Astrocyte of the cerebellum (primary cell): Measurements from ENCODE around the gene GLTP.

Source experiments
- DNase-seq: peaks from one replicate; pipeline ENCODE4 v3.0.0-alpha.2; 2011; ENCODE audit warnings: low read depth
- H3K4me3 ChIP-seq: 2 replicates; pipeline ENCODE4 v1.5.1; 2011; ENCODE audit warnings: mild to moderate bottlenecking, low read depth, low read length, moderate library complexity
- in situ Hi-C: cut with HindIII; loops from 2 replicates; pipeline ENCODE4 v1.10.0; 2017; ENCODE audit warnings: low sequenced_read_pairs
- TF ChIP-seq, protein P1 (sequence below): IDR thresholded peaks from 2 replicates; pipeline ENCODE4 v1.5.1; 2012; ENCODE audit warnings: low read length, low read depth, moderate library complexity, mild to moderate bottlenecking; ENCODE audit errors: missing control alignments

The GLTP gene

DNA sequence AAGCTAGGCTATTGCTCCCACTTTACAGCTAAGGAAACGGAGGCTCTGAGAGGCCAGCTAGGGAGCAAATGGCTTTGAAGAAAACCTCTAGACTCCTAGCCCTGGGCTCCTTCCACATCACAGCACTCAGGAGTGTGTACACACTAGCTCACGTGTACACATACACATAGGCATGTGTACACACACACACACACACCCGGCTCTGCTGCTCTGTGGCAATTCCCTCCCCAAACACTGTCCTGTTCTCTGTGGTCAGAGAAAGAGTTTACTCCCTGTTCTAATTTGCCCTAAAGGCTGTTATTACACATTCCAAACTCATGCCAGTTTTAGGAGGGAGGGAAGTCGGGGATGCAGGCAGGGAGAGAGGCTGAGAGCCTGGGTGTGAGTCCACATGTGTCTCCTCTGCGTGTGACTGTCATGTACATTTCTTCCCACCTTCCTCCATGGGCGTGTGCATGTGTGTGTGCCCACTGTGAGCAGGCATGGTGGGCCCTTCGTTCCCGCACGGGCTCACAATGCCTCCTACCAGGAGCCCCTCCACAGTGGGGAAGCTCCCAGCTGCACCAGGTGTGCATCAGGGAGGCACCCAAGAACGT, 61.3 kb downstream of the GLTP start:
- no peak overlapping the region for H3K4me3 ChIP-seq
- no peak for DNase-seq
- in situ Hi-C loops = no loop called here
- TF ChIP-seq, protein P1, sequence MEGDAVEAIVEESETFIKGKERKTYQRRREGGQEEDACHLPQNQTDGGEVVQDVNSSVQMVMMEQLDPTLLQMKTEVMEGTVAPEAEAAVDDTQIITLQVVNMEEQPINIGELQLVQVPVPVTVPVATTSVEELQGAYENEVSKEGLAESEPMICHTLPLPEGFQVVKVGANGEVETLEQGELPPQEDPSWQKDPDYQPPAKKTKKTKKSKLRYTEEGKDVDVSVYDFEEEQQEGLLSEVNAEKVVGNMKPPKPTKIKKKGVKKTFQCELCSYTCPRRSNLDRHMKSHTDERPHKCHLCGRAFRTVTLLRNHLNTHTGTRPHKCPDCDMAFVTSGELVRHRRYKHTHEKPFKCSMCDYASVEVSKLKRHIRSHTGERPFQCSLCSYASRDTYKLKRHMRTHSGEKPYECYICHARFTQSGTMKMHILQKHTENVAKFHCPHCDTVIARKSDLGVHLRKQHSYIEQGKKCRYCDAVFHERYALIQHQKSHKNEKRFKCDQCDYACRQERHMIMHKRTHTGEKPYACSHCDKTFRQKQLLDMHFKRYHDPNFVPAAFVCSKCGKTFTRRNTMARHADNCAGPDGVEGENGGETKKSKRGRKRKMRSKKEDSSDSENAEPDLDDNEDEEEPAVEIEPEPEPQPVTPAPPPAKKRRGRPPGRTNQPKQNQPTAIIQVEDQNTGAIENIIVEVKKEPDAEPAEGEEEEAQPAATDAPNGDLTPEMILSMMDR = no peak

DNA sequence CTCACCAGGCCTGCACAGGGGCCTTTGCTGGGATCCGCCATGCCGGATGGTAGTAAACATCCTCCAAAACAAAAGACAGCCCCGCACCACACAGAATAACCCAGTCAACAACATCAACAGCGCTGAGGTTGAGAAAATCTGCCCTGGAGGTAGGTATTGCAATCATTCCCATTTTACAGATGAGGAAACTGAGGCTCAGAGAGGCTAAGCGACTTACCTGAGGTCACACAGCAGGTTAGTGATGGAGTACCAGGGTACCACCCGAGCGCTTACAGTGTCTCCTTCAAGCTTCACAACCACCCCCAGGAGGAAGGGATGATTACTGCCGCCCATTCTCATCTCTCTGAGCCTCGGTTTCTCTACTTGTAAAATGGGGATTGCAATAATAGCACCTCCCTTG, 62.1 kb downstream of the GLTP start:
- H3K4me3 ChIP-seq = no peak overlapping the region
- DNase-seq = no peak
- in situ Hi-C loops = no loop called here
- TF ChIP-seq, protein P1 = no peak

DNA sequence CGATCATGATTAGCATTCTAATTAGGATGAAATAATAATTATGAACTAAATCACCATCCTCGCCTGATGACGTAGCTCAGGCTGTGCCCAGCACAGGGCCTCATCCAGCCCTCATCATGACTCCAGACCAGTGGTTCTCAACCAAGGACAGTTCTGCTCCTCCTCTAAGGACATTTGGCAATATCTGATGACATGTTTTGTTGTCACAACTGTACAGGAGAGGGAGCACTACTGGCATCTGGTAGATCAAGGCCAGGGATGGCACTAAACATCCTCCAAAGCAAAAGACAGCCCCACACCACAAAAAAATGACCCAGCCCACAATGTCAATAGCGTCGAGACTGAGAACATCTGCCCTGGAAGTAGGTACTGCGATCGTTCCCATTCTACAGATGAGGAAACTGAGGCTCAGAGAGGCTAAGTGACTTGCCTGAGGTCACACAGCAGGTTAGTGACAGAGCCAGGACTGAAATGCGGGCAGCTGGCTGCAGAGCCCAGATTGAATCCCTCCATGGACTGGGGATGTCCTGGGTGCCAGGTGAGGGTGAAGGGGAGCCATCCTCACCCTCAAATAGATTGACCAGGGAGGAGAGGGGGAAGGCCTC, 62.6 kb downstream of the GLTP start:
- TF ChIP-seq, protein P1 = no peak
- in situ Hi-C loops = no loop called here
- no peak overlapping the region for H3K4me3 ChIP-seq
- no peak for DNase-seq

DNA sequence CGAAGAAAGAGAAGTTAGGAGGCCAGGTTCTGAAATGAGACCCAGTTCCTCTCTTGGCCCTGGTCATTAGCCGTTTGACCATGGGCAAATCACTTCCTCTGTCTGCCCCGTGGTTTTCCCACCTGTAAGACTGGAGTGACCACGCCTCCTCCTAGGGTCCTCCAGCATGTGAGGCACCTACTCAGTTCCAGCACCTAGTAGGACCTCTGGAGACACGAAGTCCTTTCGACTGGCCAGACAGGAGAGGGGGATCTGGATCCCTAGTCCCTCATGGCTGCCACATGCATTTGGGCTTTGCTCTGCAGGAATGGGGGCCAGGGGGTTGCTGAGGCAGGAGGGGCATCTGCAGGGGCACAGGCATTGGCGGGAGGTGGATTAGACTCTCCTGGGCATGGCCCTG, 63.5 kb downstream of the GLTP start:
- H3K4me3 ChIP-seq = no peak overlapping the region
- TF ChIP-seq, protein P1 = no peak
- no peak for DNase-seq
- in situ Hi-C loops = no loop called here

DNA sequence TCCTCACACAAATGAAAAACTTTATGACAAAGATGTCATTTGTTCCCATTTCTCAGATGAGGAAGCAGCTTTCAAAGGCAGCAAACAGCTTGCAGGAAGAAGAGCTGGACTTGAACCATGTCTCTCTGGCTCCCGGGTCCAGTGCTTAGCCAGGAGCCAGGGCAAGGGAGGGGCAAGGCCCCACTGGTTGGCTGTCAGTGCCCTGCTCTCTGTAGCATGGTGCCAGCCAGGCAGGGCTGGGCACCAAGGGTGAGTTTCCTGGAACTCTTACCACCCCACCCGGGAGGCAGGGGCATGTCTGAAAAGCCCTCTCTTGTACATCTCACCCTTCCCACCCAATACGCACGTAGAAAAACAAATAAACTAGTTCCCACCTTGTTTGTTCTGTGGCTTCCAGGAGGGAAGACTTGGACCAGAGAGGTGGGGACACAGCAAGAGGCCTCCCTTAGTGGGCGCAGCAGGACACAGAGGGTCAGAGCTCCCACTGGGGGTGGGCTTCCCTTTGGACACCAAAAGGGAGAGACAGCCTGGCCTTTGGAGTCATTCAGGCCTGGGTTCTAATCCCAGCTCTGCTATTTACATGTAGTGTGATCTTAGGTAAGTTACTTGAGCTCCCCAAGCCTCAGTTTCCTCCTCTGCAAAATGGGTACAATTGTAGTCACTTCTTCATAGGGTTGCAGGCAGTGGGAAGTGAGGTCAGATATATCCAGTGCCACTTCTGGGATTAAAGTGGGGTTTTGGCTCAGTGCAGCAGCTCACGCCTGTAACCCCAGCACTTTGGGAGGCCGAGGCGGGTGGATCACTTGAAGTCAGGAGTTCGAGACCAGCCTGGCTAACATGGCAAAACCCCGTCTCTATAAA, 64.4 kb downstream of the GLTP start:
- DNase-seq = no peak
- TF ChIP-seq, protein P1 = no peak
- in situ Hi-C loops = no loop called here
- no peak overlapping the region for H3K4me3 ChIP-seq

DNA sequence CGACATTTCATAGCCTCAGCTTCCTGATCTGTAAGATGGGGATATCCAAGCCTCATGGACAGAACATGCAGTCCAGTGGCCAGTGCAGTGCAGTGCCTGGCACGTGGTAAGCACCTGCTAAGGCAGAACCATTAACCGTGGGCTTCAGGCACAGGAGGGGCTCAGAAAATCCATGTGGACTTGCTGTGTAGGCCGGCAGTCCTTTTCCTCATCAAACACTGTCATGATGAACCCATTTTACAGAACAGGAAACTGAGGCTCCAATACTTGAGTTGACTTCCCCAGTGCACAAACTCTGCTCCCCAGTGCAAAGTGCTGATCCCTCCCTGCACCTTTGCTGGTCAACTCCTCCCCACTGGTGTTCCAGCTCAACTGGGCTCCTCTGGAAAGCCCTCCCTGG, 65.1 kb downstream of the GLTP start:
- TF ChIP-seq, protein P1 = no peak
- no peak for DNase-seq
- H3K4me3 ChIP-seq = no peak overlapping the region
- in situ Hi-C loops = no loop called here
